HPDE6-E6E7 (cell line): ENCODE measurements around the gene ACTR3C.

Source experiments
- DNase-seq: peaks from one replicate; pipeline ENCODE4 v3.0.0; 2011; ENCODE audit warnings: missing footprints; ENCODE audit errors: extremely low spot score

ACTR3C gene

GRCh38 chr7:150359622-150360362, 36.4 kb upstream of the ACTR3C start:
- no peak for DNase-seq

DNA sequence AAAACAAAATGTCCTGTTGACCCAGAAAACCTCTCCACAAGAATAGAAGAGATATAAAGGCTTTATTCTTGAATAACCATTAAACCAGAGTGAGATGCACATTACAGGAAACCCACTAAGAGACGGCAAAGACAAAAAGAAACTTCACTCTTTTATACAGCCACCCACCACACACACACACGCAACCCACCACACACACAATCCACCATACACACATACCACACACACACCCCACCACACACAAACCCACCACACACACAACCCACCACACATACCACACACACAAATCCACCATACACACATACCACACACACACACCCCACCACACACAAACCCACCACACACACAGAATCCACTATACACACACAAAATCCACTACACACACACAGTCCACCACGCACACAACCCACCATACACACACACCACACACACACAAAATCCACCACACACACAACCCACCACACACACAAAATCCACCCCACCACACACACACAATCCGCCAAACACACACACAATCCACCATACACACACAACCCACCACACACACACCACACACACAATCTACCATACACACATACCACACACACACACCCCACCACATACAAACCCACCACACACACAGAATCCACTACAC, 35.8 kb upstream of the ACTR3C start:
- DNase-seq: no peak

- DNase-seq: no peak
Measured at GRCh38 chr7:150358433-150358832, 35.1 kb upstream of the ACTR3C start.

DNA sequence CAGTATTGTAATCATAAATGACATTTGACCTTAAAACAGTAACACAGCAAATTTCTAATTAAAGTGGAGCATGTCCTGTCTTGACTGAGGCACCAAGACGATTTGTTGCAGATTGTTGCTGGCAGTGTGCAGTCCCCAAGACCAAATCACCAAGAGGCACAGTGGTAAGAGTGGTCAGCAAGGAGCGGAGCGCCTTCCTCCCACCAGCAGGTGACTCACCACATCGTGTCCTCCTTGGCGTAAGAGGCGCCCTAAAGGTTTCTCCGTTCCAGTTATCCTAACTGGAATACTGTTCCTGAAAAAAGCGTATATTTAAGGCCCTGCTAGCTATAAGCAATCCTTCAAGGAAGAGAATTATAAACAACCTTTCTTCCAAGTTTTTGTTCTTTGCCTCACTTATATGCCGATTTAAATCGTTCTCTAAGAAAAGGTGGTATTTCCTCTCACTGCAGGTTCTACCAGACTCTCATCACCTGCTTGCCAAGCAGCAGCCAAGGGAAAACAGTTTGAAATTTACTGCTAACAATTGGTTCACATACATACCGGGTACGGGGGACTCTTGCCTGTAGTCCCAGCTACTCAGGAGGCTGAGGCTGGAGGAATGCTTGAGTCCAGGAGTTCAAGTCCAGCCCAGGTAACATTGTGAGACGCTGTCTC, 34.6 kb upstream of the ACTR3C start:
- DNase-seq: peak; percentile 39

GRCh38 chr7:150357270-150357669, 33.9 kb upstream of the ACTR3C start:
- no peak for DNase-seq

DNA sequence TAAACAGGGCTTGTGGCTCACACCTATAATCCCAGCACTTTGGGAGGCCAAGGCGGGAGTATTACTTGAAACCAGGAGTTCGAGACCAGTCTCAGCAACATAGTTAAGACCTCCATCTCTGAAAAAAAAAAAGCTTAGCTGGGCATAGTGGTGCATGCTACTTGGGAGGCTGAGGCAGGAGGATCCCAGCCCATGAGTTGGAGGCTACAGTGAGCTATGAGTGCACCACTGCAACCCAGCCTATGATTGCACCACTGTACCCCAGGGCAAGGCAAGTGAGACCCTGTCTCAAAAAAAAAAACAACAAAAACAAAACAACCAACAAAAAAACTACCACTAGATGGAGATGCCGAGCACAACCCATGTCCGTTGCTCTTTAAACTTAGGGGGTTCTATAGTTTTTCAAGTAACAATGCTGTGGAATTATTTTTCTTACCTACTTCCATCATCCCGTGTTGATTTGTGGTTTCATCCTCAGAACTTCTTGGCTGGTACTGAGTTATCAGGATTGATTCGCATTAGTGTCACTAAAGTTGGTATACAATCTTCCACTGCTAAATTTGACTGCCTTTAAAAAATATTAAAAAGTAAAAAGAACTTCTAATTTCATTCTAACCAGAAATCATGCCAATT, 33.0 kb upstream of the ACTR3C start:
- DNase-seq: no peak

DNA sequence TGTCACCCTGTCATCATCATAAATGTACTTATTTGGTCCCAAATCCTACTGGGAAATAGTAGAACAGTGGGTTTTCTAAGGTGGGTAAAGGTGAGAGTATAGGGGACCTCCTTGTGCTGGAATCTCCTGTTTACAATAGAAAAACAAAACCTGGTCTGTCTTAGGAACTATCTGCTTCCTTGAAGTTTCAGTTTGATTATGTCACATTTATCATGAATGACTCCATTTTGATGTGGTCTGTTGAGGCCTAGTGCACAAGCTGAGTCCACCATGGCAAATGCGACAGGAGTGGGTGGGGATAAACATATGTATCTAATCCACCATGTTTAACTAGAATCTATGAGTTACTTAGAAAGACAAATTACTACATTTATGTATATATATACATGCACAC, 32.3 kb upstream of the ACTR3C start:
- no peak for DNase-seq

DNA sequence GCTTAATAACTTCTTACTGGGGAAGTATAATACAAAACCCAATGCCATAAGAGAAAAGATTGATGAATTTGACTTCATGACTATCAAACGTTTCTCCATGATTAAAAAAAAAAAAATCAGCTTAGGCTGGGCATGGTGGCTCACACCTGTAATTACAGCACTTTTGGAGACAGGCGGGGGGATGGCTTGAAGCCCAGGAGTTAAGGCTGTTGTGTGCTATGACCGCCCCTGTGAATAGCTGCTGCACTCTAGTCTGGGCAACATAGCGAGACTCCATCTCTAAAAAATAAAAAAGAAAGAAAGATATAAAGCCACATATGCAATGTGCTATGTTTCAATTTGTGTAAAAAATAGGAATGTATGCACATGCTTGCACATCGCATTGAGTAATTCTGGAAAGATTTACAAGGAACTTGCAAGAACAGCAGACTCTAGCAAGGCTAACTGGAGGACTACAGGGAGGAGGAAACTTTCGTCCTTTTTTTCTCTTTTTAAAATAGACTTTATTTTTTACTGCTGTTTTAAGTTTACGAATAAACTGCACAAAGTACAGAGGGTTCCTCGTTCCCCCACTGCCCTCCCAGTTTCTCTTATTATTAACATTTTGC, 28.3 kb upstream of the ACTR3C start:
- no peak for DNase-seq

GRCh38 chr7:150346922-150347321, 23.6 kb upstream of the ACTR3C start:
- DNase-seq: no peak

- no peak for DNase-seq
Measured at GRCh38 chr7:150345012-150345411, 21.7 kb upstream of the ACTR3C start.

- DNase-seq: no peak
Measured at GRCh38 chr7:150344299-150344698, 21.0 kb upstream of the ACTR3C start.

- no peak for DNase-seq
Measured at GRCh38 chr7:150343225-150343624, 19.9 kb upstream of the ACTR3C start.

DNA sequence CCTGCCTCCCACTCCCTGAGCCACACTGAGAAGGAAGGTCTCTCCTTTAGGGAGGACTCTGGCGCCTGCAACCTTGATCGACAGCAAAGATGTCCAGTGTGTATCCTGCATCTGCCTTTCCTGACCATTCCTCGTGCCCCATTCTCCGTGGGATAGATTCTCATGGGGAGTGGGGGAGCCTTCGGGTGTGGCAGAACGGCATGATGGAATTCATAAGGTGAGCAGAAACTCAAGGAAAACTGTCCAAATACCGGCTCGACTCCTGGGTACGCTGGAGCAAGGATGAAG, 18.7 kb upstream of the ACTR3C start:
- no peak for DNase-seq

- no peak for DNase-seq
Measured at GRCh38 chr7:150341263-150342120, 18.1 kb upstream of the ACTR3C start, which contains the start of gene RARRES2. TSS of gene RARRES2 (minus strand) at chr7:150341629. CDS start at chr7:150340609, 1,020 bp downstream.

DNA sequence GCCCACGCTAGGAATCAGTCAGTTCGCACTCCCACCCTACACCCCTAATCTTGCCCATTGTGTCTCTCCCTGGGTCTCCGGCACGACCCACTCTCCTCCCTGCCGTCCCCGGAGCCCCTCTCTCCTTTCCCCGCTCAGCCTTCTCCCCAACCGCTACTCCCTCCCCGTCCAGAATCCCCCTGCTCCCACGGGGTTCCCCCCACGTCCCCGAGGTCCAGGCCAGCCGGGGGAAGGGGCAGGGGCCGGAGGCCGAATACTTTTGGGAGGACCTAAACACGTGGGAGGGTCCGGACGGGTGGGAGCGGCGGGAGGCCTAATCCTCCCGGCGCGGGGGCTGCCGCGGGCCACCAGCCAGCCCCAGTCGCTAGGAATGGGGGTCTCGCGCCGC, 17.5 kb upstream of the ACTR3C start:
- DNase-seq: no peak

GRCh38 chr7:150340024-150340749, 16.8 kb upstream of the ACTR3C start:
- no peak for DNase-seq

GRCh38 chr7:150339409-150339809, 16.1 kb upstream of the ACTR3C start:
- no peak for DNase-seq

DNA sequence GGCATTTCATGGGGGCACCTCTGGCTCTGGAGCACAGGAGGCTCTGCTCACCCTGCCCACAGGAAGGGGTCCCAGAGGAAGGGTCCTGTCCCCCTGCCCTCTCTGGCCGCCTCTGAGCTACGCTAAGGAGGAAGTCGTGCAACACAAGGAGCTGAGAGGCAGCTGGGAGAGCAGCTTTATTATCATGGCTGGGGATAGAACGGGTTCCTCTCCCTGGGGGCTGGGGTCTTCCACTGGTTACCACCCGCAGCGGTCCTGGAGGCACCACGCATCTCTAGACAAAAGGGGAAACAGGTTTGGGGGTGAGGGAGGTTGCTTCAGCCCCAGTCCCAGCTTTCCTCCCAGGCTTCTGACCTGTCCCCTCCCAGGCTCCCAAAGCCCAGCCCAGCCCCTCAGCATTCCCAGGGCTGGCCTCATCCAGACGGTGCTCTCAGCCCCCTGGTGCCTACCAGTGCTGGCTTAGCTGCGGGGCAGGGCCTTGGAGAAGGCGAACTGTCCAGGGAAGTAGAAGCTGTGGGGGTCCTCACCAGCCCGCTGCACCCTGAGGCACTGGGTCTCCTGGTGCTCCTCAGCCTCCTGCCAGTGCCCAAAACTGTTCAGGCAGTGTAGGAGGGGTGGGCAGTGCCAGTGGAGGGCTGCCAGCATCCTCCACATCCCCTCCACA, 15.0 kb upstream of the ACTR3C start:
- no peak for DNase-seq

GRCh38 chr7:150337659-150338081, 14.3 kb upstream of the ACTR3C start:
- DNase-seq: no peak

DNA sequence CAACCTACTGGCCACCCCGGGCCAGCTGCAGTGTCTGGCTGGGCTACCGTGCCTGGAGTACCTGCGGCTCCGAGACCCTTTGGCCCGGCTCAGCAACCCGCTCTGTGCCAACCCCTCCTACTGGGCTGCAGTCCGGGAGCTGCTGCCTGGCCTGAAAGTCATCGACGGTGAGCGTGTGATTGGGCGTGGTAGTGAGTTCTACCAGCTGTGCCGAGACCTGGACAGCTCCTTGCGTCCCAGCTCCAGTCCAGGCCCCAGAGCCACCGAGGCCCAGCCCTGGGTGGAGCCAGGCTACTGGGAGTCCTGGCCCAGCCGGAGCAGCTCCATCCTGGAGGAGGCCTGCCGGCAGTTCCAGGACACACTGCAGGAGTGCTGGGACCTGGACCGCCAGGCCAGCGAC, 13.8 kb upstream of the ACTR3C start:
- DNase-seq: no peak
